Body of pancreas (tissue), 4 donors: ENCODE data around the gene TSPAN33. TPM values are rescaled to one million over a fixed set of nuclear protein-coding genes. Genes with fewer than 3 reads are reported as not detected.

Experiments
- ATAC-seq: fragments of 150-250 bp; one replicate; pipeline ENCODE4 v1.9.1; 2016
- DNase-seq, 4 donors: peaks; one replicate each; pipeline ENCODE4 v3.0.0-alpha.2; 2019
- H3K27ac ChIP-seq, 4 donors: fragments of 200-600 bp; sonication (generic); 1 replicate in 3 of 4; 2 replicates in 1 of 4; pipeline versions ENCODE4 v1.5.1 to v1.6.1; 2016 to 2019; ENCODE audit warnings: mild to moderate bottlenecking in 1 of 4, mixed read lengths in 1 of 4, moderate library complexity in 1 of 4
- H3K27me3 ChIP-seq, 2 donors: fragments of 200-600 bp; sonication (generic); one replicate each; pipeline ENCODE4 v1.6.0; 2016; ENCODE audit warnings: mild to moderate bottlenecking in 1 of 2
- H3K36me3 ChIP-seq, 2 donors: fragments of 200-600 bp; sonication (generic); replicated peaks in 1 of 2; 2 replicates each; pipeline ENCODE4 v1.5.1; 2016; ENCODE audit warnings: low read depth in 2 of 2; ENCODE audit not compliant: insufficient read depth in 1 of 2
- H3K4me1 ChIP-seq: fragments of 200-600 bp; sonication (generic); one replicate; pipeline ENCODE4 v1.6.0; 2016
- H3K4me3 ChIP-seq, 2 donors: fragments of 200-600 bp; sonication (generic); 1 replicate in 1 of 2; 2 replicates in 1 of 2; pipeline ENCODE4 v1.5.1; 2016 to 2019
- H3K9me3 ChIP-seq, 3 donors: fragments of 200-600 bp; sonication (generic); 1 replicate in 2 of 3; 2 replicates in 1 of 3; pipeline ENCODE4 v1.5.1; 2016
- POLR2A ChIP-seq, 3 donors: fragments of 450-650 bp; IDR thresholded peaks; one replicate each; pipeline ENCODE4 v1.6.1; 2016; ENCODE audit warnings: antibody characterized with exemption in 3 of 3, mild to moderate bottlenecking in 2 of 3
- WGBS, 2 donors: methylation state at CpG; one replicate each; pipeline ENCODE4 v1.1.5; 2017; 5-methylcytosine and 5-hydroxymethylcytosine counted together
- intact Hi-C: fragments of 100-400 bp; cut with DNase I; formaldehyde crosslinking; loops from one replicate; pipeline ENCODE4 v1.15.1; 2023
- total RNA-seq, 2 donors: library from RNA; depleted of rRNA; stranded (reverse); fragments of >200 nt; gene quantifications; one replicate each; pipeline ENCODE4 v1.1.0, GENCODE V29; 2016
- TF ChIP-seq, protein P1 (sequence below), 7 experiments: fragments of 450-650 bp in 4 of 7; fragments of 200-600 bp in 3 of 7; sonication (generic) in 3 of 7; IDR thresholded peaks; one replicate each; pipeline ENCODE4 v1.5.1; 2016 to 2019; ENCODE audit warnings: antibody characterized with exemption in 7 of 7

The TSPAN33 gene
- total RNA-seq, 2 donors from 2014 or later: 12.5 to 17.1 TPM

DNA sequence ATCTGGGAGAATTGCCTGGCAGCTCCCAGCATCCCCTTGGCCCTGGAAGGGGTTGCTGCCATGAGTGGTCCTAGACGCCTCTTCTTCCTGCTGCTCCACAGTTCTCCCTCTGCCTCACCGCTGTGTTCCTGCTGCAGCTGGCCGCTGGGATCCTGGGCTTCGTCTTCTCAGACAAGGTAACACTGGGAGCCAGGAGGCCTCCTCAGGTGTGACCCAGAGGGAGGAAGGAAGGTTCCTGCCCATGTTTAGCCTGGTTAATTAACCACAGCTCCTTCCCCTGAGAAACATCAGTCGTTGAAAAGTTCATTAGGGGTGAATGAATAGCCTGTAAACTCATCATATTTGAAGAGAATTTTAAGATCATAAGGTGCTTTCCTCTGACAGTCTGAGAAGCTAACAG, 18.2 kb downstream of the TSPAN33 start:
- intact Hi-C loops: loop anchor here (5.0 kb wide), 1 partner anchor 45 kb away; no protein-coding TSS in a partner anchor
- H3K9me3 ChIP-seq: no peaks in the 10 kb centered on the region
- no peak for DNase-seq
- TF ChIP-seq, protein P1, sequence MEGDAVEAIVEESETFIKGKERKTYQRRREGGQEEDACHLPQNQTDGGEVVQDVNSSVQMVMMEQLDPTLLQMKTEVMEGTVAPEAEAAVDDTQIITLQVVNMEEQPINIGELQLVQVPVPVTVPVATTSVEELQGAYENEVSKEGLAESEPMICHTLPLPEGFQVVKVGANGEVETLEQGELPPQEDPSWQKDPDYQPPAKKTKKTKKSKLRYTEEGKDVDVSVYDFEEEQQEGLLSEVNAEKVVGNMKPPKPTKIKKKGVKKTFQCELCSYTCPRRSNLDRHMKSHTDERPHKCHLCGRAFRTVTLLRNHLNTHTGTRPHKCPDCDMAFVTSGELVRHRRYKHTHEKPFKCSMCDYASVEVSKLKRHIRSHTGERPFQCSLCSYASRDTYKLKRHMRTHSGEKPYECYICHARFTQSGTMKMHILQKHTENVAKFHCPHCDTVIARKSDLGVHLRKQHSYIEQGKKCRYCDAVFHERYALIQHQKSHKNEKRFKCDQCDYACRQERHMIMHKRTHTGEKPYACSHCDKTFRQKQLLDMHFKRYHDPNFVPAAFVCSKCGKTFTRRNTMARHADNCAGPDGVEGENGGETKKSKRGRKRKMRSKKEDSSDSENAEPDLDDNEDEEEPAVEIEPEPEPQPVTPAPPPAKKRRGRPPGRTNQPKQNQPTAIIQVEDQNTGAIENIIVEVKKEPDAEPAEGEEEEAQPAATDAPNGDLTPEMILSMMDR (IDR thresholded peaks at IDR 0.05): no peak
- no peak for TF ChIP-seq POLR2A (IDR thresholded peaks at IDR 0.05)
- H3K27me3 ChIP-seq: no peaks in the 10 kb centered on the region
- no peaks in the 10 kb centered on the region for H3K4me1 ChIP-seq
- H3K36me3 ChIP-seq: peaks cover 0 to 1% of the 10 kb centered on the region in 2 donors
- no peak for ATAC-seq
- no peak overlapping the region for H3K4me3 ChIP-seq
- 74 to 76% methylated on average over 4 to 5 of the region's 5 CpGs for WGBS, 2 donors
- no peak overlapping the region for H3K27ac ChIP-seq

DNA sequence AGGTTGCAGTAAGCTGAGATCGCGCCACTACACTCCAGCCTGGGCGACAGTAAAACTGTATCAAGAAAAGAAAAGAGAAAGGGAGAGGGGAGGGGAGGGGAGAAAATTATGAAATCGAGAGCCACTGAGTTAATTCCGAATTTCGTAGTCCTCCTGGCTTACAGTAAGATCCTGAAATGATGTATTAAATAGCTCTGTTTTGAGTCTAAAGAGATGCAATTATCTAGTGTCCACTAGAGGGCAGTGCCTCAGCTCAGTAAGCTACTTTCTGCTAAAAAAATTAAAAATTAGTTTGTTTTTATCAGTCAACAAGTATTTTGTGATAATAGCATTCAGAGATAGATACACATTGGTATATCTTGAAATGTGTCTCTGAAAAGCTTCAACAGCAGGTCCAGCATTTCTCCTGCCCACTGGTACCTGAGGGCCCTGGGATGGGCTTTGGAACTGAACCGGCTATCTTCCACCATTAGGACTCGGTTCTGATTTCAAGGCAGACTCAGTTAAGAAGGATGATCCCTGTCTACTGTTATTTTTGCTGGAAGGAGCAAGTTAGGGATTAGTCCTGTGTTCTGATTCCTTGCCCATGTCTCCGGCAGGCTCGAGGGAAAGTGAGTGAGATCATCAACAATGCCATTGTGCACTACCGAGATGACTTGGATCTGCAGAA, 19.5 kb downstream of the TSPAN33 start:
- Histone ChIP-seq H3K36me3 (peaks cover 0 to 1% of the 10 kb centered on the region in 2 donors), H3K4me1 (no peaks in the 10 kb centered on the region), H3K27ac (no peak overlapping the region), H3K27me3 (no peaks in the 10 kb centered on the region), H3K4me3 (no peak overlapping the region), H3K9me3 (no peaks in the 10 kb centered on the region)
- ATAC-seq (peak; percentile 55), DNase-seq (no peak)
- intact Hi-C loops: loop anchor here (5.0 kb wide), 1 partner anchor 43 kb away; no protein-coding TSS in a partner anchor
- TF ChIP-seq, protein P1 (IDR thresholded peaks at IDR 0.05): peak; percentile 65 to 91 (median 71)
- TF ChIP-seq POLR2A (IDR thresholded peaks at IDR 0.05): no peak
- WGBS, 2 donors: 58 to 62% methylated on average over 11 of the region's 11 CpGs

DNA sequence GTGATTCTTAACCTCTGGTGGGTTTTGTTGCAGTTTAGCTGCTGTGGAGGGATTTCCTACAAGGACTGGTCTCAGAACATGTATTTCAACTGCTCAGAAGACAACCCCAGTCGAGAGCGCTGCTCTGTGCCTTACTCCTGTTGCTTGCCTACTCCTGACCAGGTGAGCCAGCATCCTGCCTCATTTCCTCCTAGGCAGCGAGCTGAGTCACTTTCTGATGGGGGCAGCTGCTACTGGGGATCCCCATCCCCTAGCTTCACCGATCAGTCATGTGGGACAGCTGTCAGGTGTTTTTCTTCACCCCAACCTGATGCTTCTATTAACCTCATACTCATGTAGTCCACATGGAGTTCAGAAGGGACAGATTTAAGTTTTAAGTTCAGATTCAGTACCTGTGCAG, 22.2 kb downstream of the TSPAN33 start:
- Histone ChIP-seq H3K4me3 (no peak overlapping the region), H3K9me3 (no peaks in the 10 kb centered on the region), H3K27ac (no peak overlapping the region), H3K27me3 (no peaks in the 10 kb centered on the region), H3K36me3 (peaks cover 0 to 1% of the 10 kb centered on the region in 2 donors), H3K4me1 (no peaks in the 10 kb centered on the region)
- ATAC-seq (no peak), DNase-seq (no peak)
- TF ChIP-seq, protein P1 (IDR thresholded peaks at IDR 0.05): no peak
- TF ChIP-seq POLR2A (IDR thresholded peaks at IDR 0.05): no peak
- intact Hi-C loops: no loop called here
- 90 to 93% methylated on average over 4 of the region's 4 CpGs for WGBS, 2 donors

DNA sequence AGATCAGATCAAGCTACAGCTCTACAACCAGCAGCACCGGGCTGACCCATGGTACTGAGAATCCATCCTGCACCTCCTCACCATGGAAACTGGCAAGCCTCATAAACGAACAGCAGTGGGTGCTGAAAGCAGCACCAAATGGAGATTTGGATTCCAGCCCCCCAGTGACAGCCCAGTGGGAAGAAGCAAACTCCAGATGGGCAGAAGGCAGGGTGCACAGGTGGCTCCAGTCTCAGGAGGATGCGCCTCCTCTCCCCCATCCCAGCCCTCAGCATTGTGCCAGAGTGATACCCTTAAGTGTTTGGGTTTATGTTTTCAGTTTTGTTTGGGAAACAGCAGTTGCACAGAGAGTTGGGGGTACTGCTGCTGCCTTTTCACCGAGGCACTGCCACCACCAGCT, 23.3 kb downstream of the TSPAN33 start:
- H3K27ac ChIP-seq: no peak overlapping the region
- WGBS, 2 donors: 87 to 100% methylated on average over 2 to 4 of the region's 4 CpGs
- TF ChIP-seq, protein P1 (IDR thresholded peaks at IDR 0.05): no peak
- no peak for TF ChIP-seq POLR2A (IDR thresholded peaks at IDR 0.05)
- intact Hi-C loops: no loop called here
- ATAC-seq (no peak), DNase-seq (no peak)
- no peaks in the 10 kb centered on the region for H3K4me1 ChIP-seq
- H3K36me3 ChIP-seq: no peaks in the 10 kb centered on the region
- H3K9me3 ChIP-seq: no peaks in the 10 kb centered on the region
- H3K27me3 ChIP-seq: no peaks in the 10 kb centered on the region
- H3K4me3 ChIP-seq: no peak overlapping the region
